ENCODE measurements around the gene SEMA6D.

DNA sequence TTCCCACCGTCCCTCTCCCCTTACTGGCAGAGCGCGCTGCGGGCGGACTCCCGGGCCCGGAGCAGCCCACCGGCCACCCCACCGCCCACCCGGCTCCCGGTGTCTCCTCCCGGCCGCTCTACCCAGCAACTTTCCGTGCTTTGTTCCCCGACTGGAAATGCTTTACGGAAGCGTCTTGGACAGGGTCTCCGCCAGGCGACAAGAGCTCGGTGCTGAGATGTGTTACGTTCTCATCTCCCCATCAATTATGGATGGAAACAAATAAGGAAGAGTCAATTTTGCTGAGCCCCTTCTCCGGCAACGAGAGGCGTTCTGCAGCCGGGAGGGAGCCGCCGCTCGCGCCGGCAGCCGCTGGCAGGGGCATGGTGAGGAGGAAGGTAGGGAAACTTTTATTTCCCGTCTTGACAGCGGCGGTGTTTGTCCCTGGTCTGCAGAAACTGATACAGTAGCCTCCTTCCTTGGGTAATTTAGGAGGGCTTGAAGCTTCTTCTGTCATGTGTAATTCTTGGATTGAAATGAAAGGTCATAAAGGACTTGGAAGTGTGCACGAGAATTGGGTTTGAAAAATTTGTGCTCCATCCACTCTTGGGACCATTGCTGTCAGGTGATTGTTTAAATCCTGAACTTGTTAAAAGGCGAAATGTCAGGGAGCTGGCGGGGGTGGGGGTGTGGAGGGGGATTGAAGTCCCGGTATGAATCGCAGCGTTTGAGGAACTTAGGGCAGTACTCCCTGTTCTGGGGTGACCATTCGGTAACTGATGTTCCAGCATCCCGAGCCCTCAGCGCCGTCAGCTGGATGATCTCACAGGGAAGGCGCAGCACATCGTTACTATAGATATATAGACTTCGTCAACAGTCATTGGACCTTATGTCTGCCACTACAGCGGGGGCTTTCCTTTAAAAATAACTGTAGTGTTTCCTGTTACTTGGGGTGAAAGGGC lies 1.5 kb downstream of the SEMA6D start:
- TF ChIP-seq SUZ12 (IDR thresholded peaks at IDR 0.05; ENCODE audit: extremely low read depth, insufficient read depth, insufficient read length) (no peak), YY1 (IDR thresholded peaks at IDR 0.05; ENCODE audit: insufficient read depth, insufficient read length) (no peak)
